Measurements from ENCODE around the gene PLCB1. TPM values are rescaled to one million over a fixed set of nuclear protein-coding genes. Genes with fewer than 3 reads are reported as not detected.

The PLCB1 gene
- total and polyA plus RNA-seq, 2 donors (not counting 1 experiment from before 2014, with no cell fraction given) = 13.4 to 23.3 TPM

Other genes with a start within 250 kb of the PLCB1 start
- not detected in 2 replicates for gene HAO1, start 191.8 kb upstream of the PLCB1 start, total RNA-seq
- gene HAO1, start 191.8 kb upstream of the PLCB1 start, polyA plus RNA-seq = not detected in 2 replicates
- 20.5 and 23.6 TPM in 2 replicates for gene TMX4, start 112.5 kb upstream of the PLCB1 start, total RNA-seq
- 20.5 and 21.2 TPM in 2 replicates for gene TMX4, start 112.5 kb upstream of the PLCB1 start, polyA plus RNA-seq